Measurements from ENCODE around the gene NOBOX. TPM values are rescaled to one million over a fixed set of nuclear protein-coding genes. Genes with fewer than 3 reads are reported as not detected.
"Not testable (repeated sequence)": the region's sequence is repeated elsewhere in the genome, so short reads cannot be mapped to it uniquely, and the experiment has no call there.

NOBOX gene
- total and polyA plus RNA-seq, 2 experiments from 2014 or later = not detected

DNA sequence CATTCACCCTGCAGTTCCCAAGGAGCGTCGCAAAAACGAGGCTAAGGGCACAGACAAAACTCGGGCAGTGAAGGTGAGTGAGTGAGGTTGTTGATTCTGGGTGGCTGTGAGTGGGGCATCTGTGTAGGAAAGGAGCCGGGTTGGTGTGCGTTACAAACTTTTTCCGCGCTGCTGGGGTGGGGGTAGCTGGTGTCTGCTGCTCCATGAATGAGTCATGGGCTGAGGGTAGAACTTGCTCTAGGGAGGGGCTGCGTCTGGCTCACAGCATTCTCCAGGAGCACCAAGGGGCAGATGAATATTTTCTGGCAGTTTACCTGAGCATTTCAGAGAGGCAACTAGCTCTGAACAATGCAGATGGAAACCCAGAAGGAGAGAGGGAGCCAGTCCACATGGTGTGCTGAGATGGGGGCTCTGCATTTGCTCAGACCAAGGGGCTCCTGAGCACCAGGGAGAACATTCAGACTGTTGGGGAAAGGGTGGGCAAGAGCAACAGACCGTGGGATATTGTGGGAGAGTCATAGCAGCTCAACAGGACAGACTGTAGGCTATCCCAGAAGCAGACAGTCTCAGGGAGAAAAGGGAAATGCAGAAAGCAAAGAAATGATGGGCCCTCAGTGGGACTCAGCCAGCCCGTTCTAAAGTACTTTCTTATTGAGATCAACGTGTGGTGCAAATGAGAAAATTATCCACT is 18.8 kb downstream of the NOBOX start:
- no peak overlapping the region for H3K4me3 ChIP-seq
- H3K9me3 ChIP-seq (ENCODE audit: low read depth) = no peaks in the 10 kb centered on the region
- no peaks in the 10 kb centered on the region for H3K27me3 ChIP-seq
- H3K4me1 ChIP-seq (ENCODE audit: low read depth) = no peaks in the 10 kb centered on the region
- no peaks in the 10 kb centered on the region for H3K36me3 ChIP-seq
- DNase-seq (ENCODE audit: low read depth in 1 of 2, low spot score in 1 of 2) = peak in 1 of 2 donors; percentile 55
- TF ChIP-seq, protein P1, sequence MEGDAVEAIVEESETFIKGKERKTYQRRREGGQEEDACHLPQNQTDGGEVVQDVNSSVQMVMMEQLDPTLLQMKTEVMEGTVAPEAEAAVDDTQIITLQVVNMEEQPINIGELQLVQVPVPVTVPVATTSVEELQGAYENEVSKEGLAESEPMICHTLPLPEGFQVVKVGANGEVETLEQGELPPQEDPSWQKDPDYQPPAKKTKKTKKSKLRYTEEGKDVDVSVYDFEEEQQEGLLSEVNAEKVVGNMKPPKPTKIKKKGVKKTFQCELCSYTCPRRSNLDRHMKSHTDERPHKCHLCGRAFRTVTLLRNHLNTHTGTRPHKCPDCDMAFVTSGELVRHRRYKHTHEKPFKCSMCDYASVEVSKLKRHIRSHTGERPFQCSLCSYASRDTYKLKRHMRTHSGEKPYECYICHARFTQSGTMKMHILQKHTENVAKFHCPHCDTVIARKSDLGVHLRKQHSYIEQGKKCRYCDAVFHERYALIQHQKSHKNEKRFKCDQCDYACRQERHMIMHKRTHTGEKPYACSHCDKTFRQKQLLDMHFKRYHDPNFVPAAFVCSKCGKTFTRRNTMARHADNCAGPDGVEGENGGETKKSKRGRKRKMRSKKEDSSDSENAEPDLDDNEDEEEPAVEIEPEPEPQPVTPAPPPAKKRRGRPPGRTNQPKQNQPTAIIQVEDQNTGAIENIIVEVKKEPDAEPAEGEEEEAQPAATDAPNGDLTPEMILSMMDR (IDR thresholded peaks at IDR 0.05; ENCODE audit: low read depth, low read length) = no peak
- no peak overlapping the region for H3K27ac ChIP-seq

DNA sequence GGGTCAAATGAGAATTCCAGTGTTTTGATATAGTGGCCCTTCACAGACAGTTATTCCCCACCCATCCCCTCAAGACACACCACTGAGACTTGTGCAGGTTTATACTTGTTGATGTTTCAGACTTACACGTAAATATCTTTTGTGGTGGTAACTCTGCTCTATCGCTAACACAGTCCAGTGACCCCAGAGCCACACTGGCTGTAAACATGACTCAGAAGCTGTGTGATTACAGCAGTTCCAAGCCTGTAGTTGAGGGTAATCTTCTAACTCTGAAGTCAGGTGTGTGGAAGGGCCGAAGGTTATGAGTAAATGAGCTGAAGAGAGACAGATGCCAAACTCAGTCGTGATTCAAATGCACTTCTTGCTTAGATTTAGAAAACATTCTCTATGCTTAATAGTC is 19.4 kb downstream of the NOBOX start:
- Histone ChIP-seq H3K4me3 (no peak overlapping the region), H3K27ac (no peak overlapping the region), H3K27me3 (no peaks in the 10 kb centered on the region), H3K36me3 (no peaks in the 10 kb centered on the region), H3K4me1 (ENCODE audit: low read depth) (no peaks in the 10 kb centered on the region), H3K9me3 (ENCODE audit: low read depth) (no peaks in the 10 kb centered on the region)
- peak in 1 of 2 donors; percentile 30 for DNase-seq (ENCODE audit: low read depth in 1 of 2, low spot score in 1 of 2)
- TF ChIP-seq, protein P1 (IDR thresholded peaks at IDR 0.05; ENCODE audit: low read depth, low read length) = no peak

DNA sequence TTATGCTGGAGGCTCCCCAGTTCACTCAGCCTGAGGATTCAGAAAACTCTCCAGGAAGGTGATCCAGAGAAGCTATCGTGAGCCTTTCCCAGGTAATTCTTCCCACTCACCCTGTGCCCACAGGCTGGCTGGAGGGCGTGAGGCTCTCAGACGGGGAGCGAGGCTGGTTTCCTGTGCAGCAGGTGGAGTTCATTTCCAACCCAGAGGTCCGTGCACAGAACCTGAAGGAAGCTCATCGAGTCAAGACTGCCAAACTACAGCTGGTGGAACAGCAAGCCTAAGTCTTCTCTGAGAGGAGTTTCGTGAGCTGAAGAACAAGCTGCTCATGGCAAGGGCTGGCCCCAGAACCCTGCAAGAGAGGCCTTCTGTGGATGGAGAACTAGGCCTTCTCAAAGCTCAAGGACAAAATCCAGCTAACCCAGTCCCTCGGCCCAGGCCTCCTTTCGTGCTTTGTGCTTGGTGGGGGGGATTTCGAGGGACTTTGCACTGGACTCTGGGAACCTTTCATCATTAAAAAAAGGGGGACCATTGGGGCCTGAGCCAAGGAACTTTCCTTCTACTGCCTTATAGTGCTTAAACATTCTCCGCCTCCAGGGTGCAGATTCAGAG is 23.6 kb downstream of the NOBOX start:
- Histone ChIP-seq H3K36me3 (no peaks in the 10 kb centered on the region), H3K9me3 (ENCODE audit: low read depth) (no peaks in the 10 kb centered on the region), H3K4me1 (ENCODE audit: low read depth) (no peaks in the 10 kb centered on the region), H3K27me3 (no peaks in the 10 kb centered on the region), H3K27ac (no peak overlapping the region), H3K4me3 (no peak overlapping the region)
- TF ChIP-seq, protein P1 (IDR thresholded peaks at IDR 0.05; ENCODE audit: low read depth, low read length) = no peak
- DNase-seq (ENCODE audit: low read depth in 1 of 2, low spot score in 1 of 2) = no peak

DNA sequence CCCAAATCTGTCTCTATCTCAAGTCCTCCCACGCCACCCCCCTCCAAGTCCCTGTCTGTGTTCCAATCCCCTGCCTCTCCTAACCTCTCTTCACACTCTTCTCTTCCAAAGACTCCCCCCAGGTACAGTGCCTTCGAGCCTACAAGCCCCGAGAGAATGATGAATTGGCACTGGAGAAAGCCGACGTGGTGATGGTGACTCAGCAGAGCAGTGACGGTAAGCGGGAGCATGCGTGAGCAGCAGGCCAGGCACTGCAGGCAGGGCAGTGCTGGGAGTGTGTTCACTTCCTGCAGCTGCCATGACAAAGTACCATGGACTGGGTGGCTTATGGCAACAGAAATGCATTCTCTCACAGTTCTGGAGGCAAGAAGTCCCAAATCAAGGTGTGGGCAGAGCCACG is 24.8 kb downstream of the NOBOX start:
- no peak overlapping the region for H3K27ac ChIP-seq
- DNase-seq (ENCODE audit: low read depth in 1 of 2, low spot score in 1 of 2) = no peak
- no peaks in the 10 kb centered on the region for H3K4me1 ChIP-seq (ENCODE audit: low read depth)
- TF ChIP-seq, protein P1 (IDR thresholded peaks at IDR 0.05; ENCODE audit: low read depth, low read length) = no peak
- H3K36me3 ChIP-seq = no peaks in the 10 kb centered on the region
- no peaks in the 10 kb centered on the region for H3K27me3 ChIP-seq
- no peak overlapping the region for H3K4me3 ChIP-seq
- no peaks in the 10 kb centered on the region for H3K9me3 ChIP-seq (ENCODE audit: low read depth)

DNA sequence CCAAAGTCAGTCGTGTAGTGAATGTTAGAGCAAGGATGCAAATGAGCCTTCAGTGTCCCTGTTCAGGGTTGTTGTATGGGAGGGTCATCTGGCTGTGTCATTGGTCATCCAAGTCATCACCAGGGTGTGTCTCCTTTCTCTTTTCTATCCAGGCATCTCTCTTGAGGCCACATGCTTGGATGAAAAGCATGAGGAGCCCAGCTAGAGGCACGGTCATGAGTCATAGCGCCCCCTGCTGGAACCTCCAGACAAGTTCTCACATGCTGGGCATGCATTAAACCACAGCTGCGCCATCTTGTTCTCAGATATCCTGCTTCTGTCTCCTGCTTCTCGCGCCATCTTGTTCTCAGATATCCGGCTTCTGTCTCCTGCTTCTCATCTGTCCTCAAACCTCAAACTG is 34.3 kb downstream of the NOBOX start:
- not testable (repeated sequence) for H3K4me1 ChIP-seq (ENCODE audit: low read depth); H3K4me3 ChIP-seq; H3K27me3 ChIP-seq; DNase-seq (ENCODE audit: low read depth in 1 of 2, low spot score in 1 of 2); H3K36me3 ChIP-seq; H3K9me3 ChIP-seq (ENCODE audit: low read depth); H3K27ac ChIP-seq

DNA sequence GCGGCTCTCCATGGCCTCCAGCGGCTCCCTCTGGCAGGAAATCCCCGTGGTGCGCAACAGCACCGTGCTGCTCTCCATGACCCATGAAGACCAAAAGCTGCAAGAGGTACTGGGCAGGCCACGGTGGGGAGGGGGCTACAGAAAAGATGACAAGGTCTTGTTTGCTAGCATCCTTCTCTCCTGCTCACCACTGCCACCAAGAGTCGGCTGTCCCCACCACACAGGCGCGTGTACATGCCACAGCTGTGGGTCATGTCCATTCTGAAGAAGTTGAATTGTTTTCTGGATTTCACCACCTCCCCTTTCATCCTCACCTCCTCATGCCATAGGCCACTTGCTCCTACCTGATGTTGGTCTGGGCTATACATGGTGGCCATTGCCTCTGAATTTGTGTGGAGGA is 36.2 kb downstream of the NOBOX start:
- not testable (repeated sequence) for DNase-seq (ENCODE audit: low read depth in 1 of 2, low spot score in 1 of 2); H3K4me1 ChIP-seq (ENCODE audit: low read depth); H3K9me3 ChIP-seq (ENCODE audit: low read depth); H3K27ac ChIP-seq; H3K4me3 ChIP-seq; H3K36me3 ChIP-seq; H3K27me3 ChIP-seq

DNA sequence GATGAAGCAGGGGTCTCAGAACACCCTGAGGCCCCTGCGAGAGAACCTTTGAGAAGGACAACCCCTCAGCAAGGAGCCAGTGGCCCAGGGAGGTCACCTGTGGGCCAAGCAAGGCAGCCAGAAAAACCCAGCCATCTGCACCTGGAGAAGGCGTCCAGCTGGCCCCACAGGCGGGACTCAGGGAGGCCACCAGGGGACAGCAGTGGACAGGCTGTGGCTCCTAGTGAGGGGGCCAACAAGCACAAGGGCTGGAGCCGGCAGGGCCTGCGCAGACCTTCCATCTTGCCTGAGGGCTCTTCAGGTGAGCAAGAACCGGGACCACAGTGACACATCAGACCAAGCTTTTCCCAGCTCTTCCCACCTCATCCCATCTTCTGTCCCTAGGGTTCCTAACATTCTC is 38.0 kb downstream of the NOBOX start:
- not testable (repeated sequence) for H3K4me1 ChIP-seq (ENCODE audit: low read depth); H3K27me3 ChIP-seq; H3K4me3 ChIP-seq; H3K9me3 ChIP-seq (ENCODE audit: low read depth); H3K27ac ChIP-seq; H3K36me3 ChIP-seq; DNase-seq (ENCODE audit: low read depth in 1 of 2, low spot score in 1 of 2)

DNA sequence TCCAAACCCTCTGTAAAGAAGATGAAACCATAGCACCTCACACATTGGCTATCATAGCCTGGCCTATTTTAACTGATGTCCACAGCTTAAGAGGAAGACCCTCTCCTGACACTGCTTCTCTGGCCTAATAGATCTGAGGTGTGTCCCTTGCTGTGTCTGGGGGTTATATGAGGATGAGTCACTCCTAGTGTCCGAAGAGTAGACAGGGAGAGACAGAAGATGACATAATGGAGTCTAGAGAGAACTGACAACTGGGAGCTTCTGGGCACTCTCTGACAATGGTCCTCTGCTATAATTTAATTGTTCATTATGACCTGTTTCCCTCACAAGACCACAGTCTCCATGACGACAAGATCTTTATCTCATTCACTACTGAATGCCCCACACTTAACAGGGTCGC is 41.4 kb downstream of the NOBOX start:
- H3K4me1 ChIP-seq (ENCODE audit: low read depth); H3K36me3 ChIP-seq; H3K9me3 ChIP-seq (ENCODE audit: low read depth); H3K27ac ChIP-seq; H3K27me3 ChIP-seq; DNase-seq (ENCODE audit: low read depth in 1 of 2, low spot score in 1 of 2); H3K4me3 ChIP-seq: not testable (repeated sequence)

DNA sequence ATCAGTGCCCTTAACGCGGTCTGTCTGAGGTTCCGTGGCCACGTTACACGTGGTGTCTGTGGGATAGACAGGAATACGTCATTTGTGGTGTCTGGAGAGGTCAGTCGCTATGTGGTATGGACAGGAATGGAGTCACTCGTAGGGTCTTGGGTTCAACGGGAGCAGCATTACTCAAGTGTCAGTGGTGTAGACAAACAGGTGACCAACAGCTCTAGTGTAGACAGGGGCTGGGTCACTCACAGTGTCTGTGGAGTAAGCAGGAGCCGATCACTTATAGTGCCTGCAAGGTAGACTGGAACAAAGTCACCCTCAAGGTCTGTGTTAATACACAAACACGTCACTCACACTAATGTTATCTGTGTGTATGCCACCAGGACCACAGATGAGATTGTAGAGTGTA is 46.6 kb downstream of the NOBOX start:
- H3K9me3 ChIP-seq (ENCODE audit: low read depth); H3K27me3 ChIP-seq; H3K4me1 ChIP-seq (ENCODE audit: low read depth); H3K27ac ChIP-seq; H3K4me3 ChIP-seq; H3K36me3 ChIP-seq; DNase-seq (ENCODE audit: low read depth in 1 of 2, low spot score in 1 of 2): not testable (repeated sequence)

DNA sequence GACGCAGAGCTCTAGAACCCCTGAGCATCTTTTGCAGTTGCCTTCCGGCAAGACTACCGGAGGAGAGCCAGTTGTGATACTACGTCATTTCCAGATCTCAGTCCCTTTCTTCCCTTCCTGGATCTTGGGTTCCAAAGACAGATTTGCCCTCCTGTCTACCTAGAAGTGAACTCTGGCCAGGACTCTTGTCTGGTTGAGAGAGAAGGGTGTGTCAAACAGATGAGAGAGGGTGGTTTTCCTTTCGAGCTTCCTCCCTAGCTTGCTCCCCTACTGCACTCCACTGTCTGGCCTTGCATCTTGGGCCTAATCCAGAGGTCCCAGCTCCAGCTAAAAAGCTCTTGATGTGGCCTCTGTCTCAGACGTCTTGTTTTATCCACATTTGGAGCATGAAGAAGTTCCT is 47.3 kb downstream of the NOBOX start:
- H3K36me3 ChIP-seq; H3K27me3 ChIP-seq; H3K9me3 ChIP-seq (ENCODE audit: low read depth); H3K4me1 ChIP-seq (ENCODE audit: low read depth); H3K27ac ChIP-seq; H3K4me3 ChIP-seq; DNase-seq (ENCODE audit: low read depth in 1 of 2, low spot score in 1 of 2): not testable (repeated sequence)
